Fibroblast of pulmonary artery (primary cell): ENCODE results near the gene AASDH.

Source experiments
- DNase-seq: peaks from one replicate; pipeline ENCODE4 v3.0.0-alpha.2; 2010; ENCODE audit warnings: low read depth
- H3K4me3 ChIP-seq: replicated peaks from 2 replicates; pipeline ENCODE4 v1.5.1; 2011; ENCODE audit warnings: low read depth, mild to moderate bottlenecking, control low read depth, low read length, moderate library complexity
- CTCF ChIP-seq: IDR thresholded peaks from 2 replicates; pipeline ENCODE4 v1.5.1; 2011; ENCODE audit warnings: mild to moderate bottlenecking, control low read depth, low read length, inconsistent platforms; ENCODE audit errors: missing control alignments

Gene AASDH

GRCh38 chr4:56387023-56388001 lies at the start of gene AASDH:
AASDH (minus strand) TSS chr4:56387491; CDS start chr4:56384299, 3,192 bp downstream.
- peak; percentile 97 for DNase-seq
- H3K4me3 ChIP-seq: peak within 1 kb of the TSS; percentile 86
- no peak for TF ChIP-seq CTCF

- DNase-seq: peak; percentile 98
- TF ChIP-seq CTCF: peak; percentile 13
- peak within 1 kb of the TSS; percentile 88 for H3K4me3 ChIP-seq
Observed at GRCh38 chr4:56435140-56435926, 48.0 kb upstream of the AASDH start, which contains the start of gene PPAT. PPAT (minus strand) TSS chr4:56435615; CDS start chr4:56435477, 138 bp downstream.

GRCh38 chr4:56434599-56435139 lies 47.4 kb upstream of the AASDH start:
- TF ChIP-seq CTCF: no peak
- H3K4me3 ChIP-seq: peak overlapping the region; percentile 88
- DNase-seq: peak; percentile 70

GRCh38 chr4:56433280-56433679 lies 46.0 kb upstream of the AASDH start:
- TF ChIP-seq CTCF: no peak
- DNase-seq: no peak
- no peak overlapping the region for H3K4me3 ChIP-seq

- no peak overlapping the region for H3K4me3 ChIP-seq
- no peak for TF ChIP-seq CTCF
- no peak for DNase-seq
Observed at GRCh38 chr4:56430203-56430602, 42.9 kb upstream of the AASDH start.

- no peak overlapping the region for H3K4me3 ChIP-seq
- TF ChIP-seq CTCF: no peak
- no peak for DNase-seq
Observed at GRCh38 chr4:56427179-56427578, 39.9 kb upstream of the AASDH start.
